HEK293T (cell line): ENCODE measurements around the gene IQSEC1.

Source experiments
- ARNT ChIP-seq: fragments of 450-650 bp; IDR thresholded peaks from 2 replicates; pipeline ENCODE4 v1.6.1; 2017; ENCODE audit warnings: mild to moderate bottlenecking
- ELF4 ChIP-seq: fragments of 450-650 bp; IDR thresholded peaks from 2 replicates; pipeline ENCODE4 v1.6.1; 2017; ENCODE audit warnings: antibody characterized with exemption
- FOXA1 ChIP-seq: fragments of 450-650 bp; IDR thresholded peaks from 2 replicates; pipeline ENCODE4 v1.6.1; 2016; ENCODE audit warnings: mild to moderate bottlenecking
- FOXM1 ChIP-seq: fragments of 450-650 bp; IDR thresholded peaks from 2 replicates; pipeline ENCODE4 v1.6.1; 2017; ENCODE audit warnings: mild to moderate bottlenecking, borderline replicate concordance
- NFRKB ChIP-seq: fragments of 450-650 bp; IDR thresholded peaks from 2 replicates; pipeline ENCODE4 v1.6.1; 2016; ENCODE audit warnings: mild to moderate bottlenecking, moderate library complexity
- SP1 ChIP-seq: fragments of 450-650 bp; IDR thresholded peaks from 2 replicates; pipeline ENCODE4 v1.6.1; 2017
- SUZ12 ChIP-seq: fragments of 450-650 bp; IDR thresholded peaks from 2 replicates; pipeline ENCODE4 v1.6.1; 2016; ENCODE audit warnings: mild to moderate bottlenecking
- TARDBP ChIP-seq: fragments of 450-650 bp; IDR thresholded peaks from 2 replicates; pipeline ENCODE4 v1.6.1; 2016
- ZNF384 ChIP-seq: fragments of 450-650 bp; IDR thresholded peaks from 2 replicates; pipeline ENCODE4 v1.6.1; 2016

DNA sequence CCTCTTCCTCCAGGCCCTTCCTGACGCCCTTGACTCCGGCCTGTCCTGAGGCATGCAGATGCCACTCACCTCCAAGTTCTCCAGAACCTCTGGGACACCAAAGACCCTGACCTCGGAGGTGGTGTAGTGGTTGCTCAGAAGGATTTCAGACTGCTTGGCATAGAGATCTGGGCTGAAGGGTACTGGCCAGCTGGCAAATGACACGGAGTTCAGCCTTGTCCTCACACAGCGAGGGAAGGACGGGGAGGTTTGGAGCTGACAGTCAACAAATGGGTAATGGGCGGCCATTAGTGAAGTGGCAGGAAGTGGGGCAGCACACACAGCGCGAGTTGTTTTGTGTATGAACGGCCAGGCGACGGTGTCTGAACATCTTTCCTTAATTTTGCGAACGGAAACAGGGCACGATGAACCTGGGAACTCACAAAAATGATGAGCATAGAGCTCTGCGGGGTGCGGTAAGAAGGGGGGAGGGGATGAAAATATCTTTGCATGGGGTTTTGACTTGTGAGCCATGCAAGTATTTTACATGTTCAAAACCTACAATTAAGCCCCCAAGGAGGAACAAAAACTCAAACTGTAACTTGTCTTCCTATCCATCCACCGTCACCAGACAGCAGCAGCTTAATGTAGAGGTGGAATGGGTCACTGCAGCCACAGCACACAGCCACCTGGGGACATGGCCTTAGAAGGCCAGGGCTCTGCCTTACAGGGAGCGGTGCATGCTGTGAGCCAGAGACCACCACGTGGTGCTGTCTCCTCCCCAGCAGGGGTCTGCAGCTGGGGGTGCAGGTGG lies 188.2 kb downstream of the IQSEC1 start:
- TF ChIP-seq TARDBP (no peak), SUZ12 (no peak), NFRKB (no peak), ELF4 (no peak), ARNT (no peak), SP1 (no peak), ZNF384 (no peak), FOXA1 (no peak), FOXM1 (no peak)
